ENCODE results near the gene KRTAP5-5.

KRTAP5-5 gene

GRCh38 chr11:1655168-1656060, 25.8 kb downstream of the KRTAP5-5 start:
- no peaks in the 10 kb centered on the region for H3K79me2 ChIP-seq (ENCODE audit: control insufficient read depth, insufficient read depth, low read length, poor library complexity)
- no peak overlapping the region for H3K27ac ChIP-seq (ENCODE audit: low read depth, low read length)
- H3K4ac ChIP-seq (ENCODE audit: low read depth, low read length) = no peak overlapping the region
- peak overlapping the region; percentile 5 for H3K4me3 ChIP-seq (ENCODE audit: low read depth, low read length)
- no peaks in the 10 kb centered on the region for H3K36me3 ChIP-seq (ENCODE audit: control insufficient read depth in 1 of 2, insufficient read depth in 2 of 2, low read length in 2 of 2)
- H2AK5ac ChIP-seq (ENCODE audit: low read length) = no peak overlapping the region
- H3K9me3 ChIP-seq (ENCODE audit: insufficient read depth, low read depth, low read length) = no peaks in the 10 kb centered on the region
- H4K12ac ChIP-seq (ENCODE audit: low read depth, low read length) = no peak overlapping the region
- no peak overlapping the region for H2BK12ac ChIP-seq (ENCODE audit: low read length)
- H2BK5ac ChIP-seq (ENCODE audit: low read depth, low read length, poor library complexity) = no peak overlapping the region
- no peaks in the 10 kb centered on the region for H3K79me1 ChIP-seq (ENCODE audit: low read length)
- H3K14ac ChIP-seq (ENCODE audit: low read length) = no peak overlapping the region
- no peak for DNase-seq
- no peak overlapping the region for H2AFZ ChIP-seq (ENCODE audit: insufficient read depth, low read length, poor library complexity)
- no CpG with 5 or more reads among the region's 26 CpGs for WGBS (ENCODE audit: extremely low coverage, insufficient coverage, insufficient read length)
- no peak overlapping the region for H2BK120ac ChIP-seq (ENCODE audit: insufficient read depth, low read length, poor library complexity)
- no peak overlapping the region for H3K4me2 ChIP-seq (ENCODE audit: low read length)
- H3K27me3 ChIP-seq (ENCODE audit: insufficient read depth, low read length) = no peaks in the 10 kb centered on the region
- no peak overlapping the region for H4K8ac ChIP-seq (ENCODE audit: low read depth, low read length)
- H3K23ac ChIP-seq (ENCODE audit: low read length) = no peak overlapping the region
- no peak overlapping the region for H3K9ac ChIP-seq (ENCODE audit: low read length)
- H3K18ac ChIP-seq (ENCODE audit: low read length) = no peak overlapping the region
- H3K4me1 ChIP-seq (ENCODE audit: control insufficient read depth in 1 of 2, insufficient read depth in 2 of 2, low read length in 2 of 2) = no peaks in the 10 kb centered on the region
- H4K91ac ChIP-seq (ENCODE audit: low read depth, low read length) = no peak overlapping the region

GRCh38 chr11:1656061-1656441, 26.5 kb downstream of the KRTAP5-5 start:
- H2AK5ac ChIP-seq (ENCODE audit: low read length) = no peak overlapping the region
- no peak overlapping the region for H2AFZ ChIP-seq (ENCODE audit: insufficient read depth, low read length, poor library complexity)
- no peak overlapping the region for H2BK12ac ChIP-seq (ENCODE audit: low read length)
- H4K12ac ChIP-seq (ENCODE audit: low read depth, low read length) = no peak overlapping the region
- H3K4me1 ChIP-seq (ENCODE audit: control insufficient read depth in 1 of 2, insufficient read depth in 2 of 2, low read length in 2 of 2) = no peaks in the 10 kb centered on the region
- DNase-seq = no peak
- peak overlapping the region; percentile 5 for H3K4me3 ChIP-seq (ENCODE audit: low read depth, low read length)
- WGBS (ENCODE audit: extremely low coverage, insufficient coverage, insufficient read length) = no CpG with 5 or more reads among the region's 9 CpGs
- no peaks in the 10 kb centered on the region for H3K79me1 ChIP-seq (ENCODE audit: low read length)
- H3K4me2 ChIP-seq (ENCODE audit: low read length) = no peak overlapping the region
- H3K18ac ChIP-seq (ENCODE audit: low read length) = no peak overlapping the region
- no peaks in the 10 kb centered on the region for H3K27me3 ChIP-seq (ENCODE audit: insufficient read depth, low read length)
- H3K23ac ChIP-seq (ENCODE audit: low read length) = no peak overlapping the region
- H3K14ac ChIP-seq (ENCODE audit: low read length) = no peak overlapping the region
- no peak overlapping the region for H3K4ac ChIP-seq (ENCODE audit: low read depth, low read length)
- H3K9me3 ChIP-seq (ENCODE audit: insufficient read depth, low read depth, low read length) = no peaks in the 10 kb centered on the region
- H3K79me2 ChIP-seq (ENCODE audit: control insufficient read depth, insufficient read depth, low read length, poor library complexity) = no peaks in the 10 kb centered on the region
- H3K36me3 ChIP-seq (ENCODE audit: control insufficient read depth in 1 of 2, insufficient read depth in 2 of 2, low read length in 2 of 2) = no peaks in the 10 kb centered on the region
- H4K8ac ChIP-seq (ENCODE audit: low read depth, low read length) = no peak overlapping the region
- H2BK120ac ChIP-seq (ENCODE audit: insufficient read depth, low read length, poor library complexity) = no peak overlapping the region
- H2BK5ac ChIP-seq (ENCODE audit: low read depth, low read length, poor library complexity) = no peak overlapping the region
- H3K27ac ChIP-seq (ENCODE audit: low read depth, low read length) = no peak overlapping the region
- no peak overlapping the region for H4K91ac ChIP-seq (ENCODE audit: low read depth, low read length)
- no peak overlapping the region for H3K9ac ChIP-seq (ENCODE audit: low read length)

- Histone ChIP-seq H4K8ac (ENCODE audit: low read depth, low read length) (no peak overlapping the region), H3K27me3 (ENCODE audit: insufficient read depth, low read length) (no peaks in the 10 kb centered on the region), H3K18ac (ENCODE audit: low read length) (no peak overlapping the region), H2BK12ac (ENCODE audit: low read length) (no peak overlapping the region), H3K79me1 (ENCODE audit: low read length) (no peaks in the 10 kb centered on the region), H3K36me3 (ENCODE audit: control insufficient read depth in 1 of 2, insufficient read depth in 2 of 2, low read length in 2 of 2) (no peaks in the 10 kb centered on the region), H3K4ac (ENCODE audit: low read depth, low read length) (no peak overlapping the region), H3K4me2 (ENCODE audit: low read length) (no peak overlapping the region), H3K4me1 (ENCODE audit: control insufficient read depth in 1 of 2, insufficient read depth in 2 of 2, low read length in 2 of 2) (no peaks in the 10 kb centered on the region), H3K27ac (ENCODE audit: low read depth, low read length) (no peak overlapping the region), H3K79me2 (ENCODE audit: control insufficient read depth, insufficient read depth, low read length, poor library complexity) (no peaks in the 10 kb centered on the region), H2BK120ac (ENCODE audit: insufficient read depth, low read length, poor library complexity) (no peak overlapping the region), H3K23ac (ENCODE audit: low read length) (no peak overlapping the region), H4K91ac (ENCODE audit: low read depth, low read length) (no peak overlapping the region), H3K14ac (ENCODE audit: low read length) (no peak overlapping the region), H2BK5ac (ENCODE audit: low read depth, low read length, poor library complexity) (no peak overlapping the region), H3K9me3 (ENCODE audit: insufficient read depth, low read depth, low read length) (no peaks in the 10 kb centered on the region), H3K9ac (ENCODE audit: low read length) (no peak overlapping the region), H3K4me3 (ENCODE audit: low read depth, low read length) (no peak overlapping the region), H2AFZ (ENCODE audit: insufficient read depth, low read length, poor library complexity) (no peak overlapping the region), H4K12ac (ENCODE audit: low read depth, low read length) (no peak overlapping the region), H2AK5ac (ENCODE audit: low read length) (no peak overlapping the region)
- DNase-seq = no peak
- no CpG with 5 or more reads among the region's 7 CpGs for WGBS (ENCODE audit: extremely low coverage, insufficient coverage, insufficient read length)
Measured at GRCh38 chr11:1656670-1657069, 27.1 kb downstream of the KRTAP5-5 start.

GRCh38 chr11:1659506-1659905, 29.9 kb downstream of the KRTAP5-5 start:
- Histone ChIP-seq H3K14ac (ENCODE audit: low read length) (no peak overlapping the region), H3K79me2 (ENCODE audit: control insufficient read depth, insufficient read depth, low read length, poor library complexity) (no peaks in the 10 kb centered on the region), H4K12ac (ENCODE audit: low read depth, low read length) (no peak overlapping the region), H3K9me3 (ENCODE audit: insufficient read depth, low read depth, low read length) (no peaks in the 10 kb centered on the region), H3K36me3 (ENCODE audit: control insufficient read depth in 1 of 2, insufficient read depth in 2 of 2, low read length in 2 of 2) (no peaks in the 10 kb centered on the region), H4K8ac (ENCODE audit: low read depth, low read length) (no peak overlapping the region), H4K91ac (ENCODE audit: low read depth, low read length) (no peak overlapping the region), H2AFZ (ENCODE audit: insufficient read depth, low read length, poor library complexity) (no peak overlapping the region), H3K27ac (ENCODE audit: low read depth, low read length) (no peak overlapping the region), H3K4me3 (ENCODE audit: low read depth, low read length) (no peak overlapping the region), H3K23ac (ENCODE audit: low read length) (no peak overlapping the region), H3K4me1 (ENCODE audit: control insufficient read depth in 1 of 2, insufficient read depth in 2 of 2, low read length in 2 of 2) (no peaks in the 10 kb centered on the region), H3K9ac (ENCODE audit: low read length) (no peak overlapping the region), H3K4me2 (ENCODE audit: low read length) (no peak overlapping the region), H3K27me3 (ENCODE audit: insufficient read depth, low read length) (no peaks in the 10 kb centered on the region), H2BK12ac (ENCODE audit: low read length) (no peak overlapping the region), H3K79me1 (ENCODE audit: low read length) (no peaks in the 10 kb centered on the region), H2BK120ac (ENCODE audit: insufficient read depth, low read length, poor library complexity) (no peak overlapping the region), H2BK5ac (ENCODE audit: low read depth, low read length, poor library complexity) (no peak overlapping the region), H2AK5ac (ENCODE audit: low read length) (no peak overlapping the region), H3K18ac (ENCODE audit: low read length) (no peak overlapping the region), H3K4ac (ENCODE audit: low read depth, low read length) (no peak overlapping the region)
- DNase-seq = no peak
- no CpG with 5 or more reads among the region's 14 CpGs for WGBS (ENCODE audit: extremely low coverage, insufficient coverage, insufficient read length)

Data from trophoblast cell (in vitro differentiated cells and primary cell).